ENCODE data around the gene ZNF275.

- TF ChIP-seq CTCF (IDR thresholded peaks at IDR 0.05), result no peak
- no peak for TF ChIP-seq EZH2 (IDR thresholded peaks at IDR 0.05; ENCODE audit: borderline replicate concordance, insufficient read depth, low read depth, low read length, poor library complexity, severe bottlenecking)
Observed at GRCh38 chrX:153398275-153398960, 64.5 kb downstream of the ZNF275 start.
